C1 segment of cervical spinal cord (tissue), 14 donors: Measurements from ENCODE around the gene CEACAM5.
"Not testable (repeated sequence)": the region's sequence is repeated elsewhere in the genome, so short reads cannot be mapped to it uniquely, and the experiment has no call there.

ENCODE experiments used
- DNase-seq, 14 donors: peaks; one replicate each; lab custom pipeline; 2025; lab: John Stamatoyannopoulos, UW

The CEACAM5 gene

GRCh38 chr19:41700381-41701195, 7.8 kb upstream of the CEACAM5 start:
- DNase-seq, result no peak

- DNase-seq, result no peak
These were observed 6.9 kb upstream of the CEACAM5 start for GRCh38 chr19:41701401-41702075.

GRCh38 chr19:41702171-41702651, 6.2 kb upstream of the CEACAM5 start:
- DNase-seq, result no peak

GRCh38 chr19:41703602-41704293, 4.7 kb upstream of the CEACAM5 start:
- DNase-seq, result no peak

GRCh38 chr19:41705393-41706174, 2.8 kb upstream of the CEACAM5 start:
- no peak for DNase-seq

GRCh38 chr19:41706741-41707501, 1.5 kb upstream of the CEACAM5 start:
- DNase-seq, result peak in 1 of 14 donors; percentile 5

GRCh38 chr19:41707502-41707812, 969 bp upstream of the CEACAM5 start:
- no peak for DNase-seq

GRCh38 chr19:41707871-41708371, 505 bp upstream of the CEACAM5 start:
- no peak for DNase-seq

GRCh38 chr19:41709516-41709915, 1.1 kb downstream of the CEACAM5 start:
- not testable (repeated sequence) for DNase-seq

- DNase-seq, result no peak
These were observed 1.7 kb downstream of the CEACAM5 start for GRCh38 chr19:41709951-41710645.

GRCh38 chr19:41711376-41712261, 3.2 kb downstream of the CEACAM5 start:
- peak in 1 of 14 donors; percentile 72 for DNase-seq

GRCh38 chr19:41714598-41714997, 6.2 kb downstream of the CEACAM5 start:
- DNase-seq, result no peak

GRCh38 chr19:41718761-41719160, 10.3 kb downstream of the CEACAM5 start:
- no peak for DNase-seq

GRCh38 chr19:41720103-41720502, 11.7 kb downstream of the CEACAM5 start:
- DNase-seq, result no peak

GRCh38 chr19:41726493-41726892, 18.1 kb downstream of the CEACAM5 start:
- no peak for DNase-seq

GRCh38 chr19:41734156-41734555, 25.7 kb downstream of the CEACAM5 start:
- DNase-seq, result no peak

GRCh38 chr19:41734585-41734984, 26.2 kb downstream of the CEACAM5 start:
- no peak for DNase-seq

- DNase-seq, result no peak
These were observed 26.7 kb downstream of the CEACAM5 start for GRCh38 chr19:41735071-41735600.

- no peak for DNase-seq
These were observed 30.9 kb downstream of the CEACAM5 start for GRCh38 chr19:41739361-41739760.
